K562 (cell line): ENCODE measurements around the gene TPO. TPM values are rescaled to one million over a fixed set of nuclear protein-coding genes. Genes with fewer than 3 reads are reported as not detected.
A peak's percentile ranks its signal among the peaks of the same experiment; 100 is the strongest.

Source experiments
- ATAC-seq: fragments of 200-7000 bp; cut with Tn5 transposase; 3 replicates; pipeline ENCODE4 v1.9.1; 2020; ENCODE audit warnings: moderate library complexity
- BruUV-seq: library from RNA; stranded (reverse); fragments of 400-500 nt; replicated peaks from 2 replicates; lab custom pipeline; 2021; lab: Mats Ljungman, UMichigan
- CTCF ChIA-PET: fragments of 300-600 bp; formaldehyde crosslinking; extraction: SDS; loops from one replicate; lab custom pipeline; 2021; ENCODE audit warnings: low intra/inter-chr PET ratio; lab: Yijun Ruan, JAX
- POLR2A ChIA-PET: fragments of 300-600, 350-650 bp; sonication (Branson Sonifier 250); formaldehyde crosslinking; extraction: SDS; loops from one replicate; lab custom pipeline; 2021; ENCODE audit warnings: antibody characterized with exemption, inconsistent platforms; lab: Yijun Ruan, JAX
- DNase-seq, 4 experiments: peaks; one replicate each; pipeline versions ENCODE4 v3.0.0 to v3.0.0-alpha.2; 2011 to 2018; ENCODE audit warnings: low spot score in 3 of 4, mixed read lengths in 3 of 4; ENCODE audit errors: extremely low read depth in 1 of 4
- FAIRE-seq: peaks from 2 replicates; lab custom pipeline; 2011; peaks lifted over from hg19 to GRCh38; lab: Jason Lieb, UNC
- H2AFZ ChIP-seq: 2 replicates; pipeline ENCODE4 v1.6.0; 2011; ENCODE audit warnings: low read depth, low read length, control low read depth, inconsistent platforms
- H3K27ac ChIP-seq: fragments of 200-600 bp; 3 replicates; pipeline ENCODE4 v1.8.0; 2011; ENCODE audit warnings: low read depth, mild to moderate bottlenecking, control low read depth, inconsistent platforms, low read length, moderate library complexity, mixed read lengths; ENCODE audit errors: extremely low read depth
- H3K27me3 ChIP-seq, 2 experiments: fragments of 300-600 bp in 1 of 2; 2 replicates in 1 of 2; 3 replicates in 1 of 2; pipeline versions ENCODE4 v1.6.0 to v1.8.0; 2011; ENCODE audit warnings: inconsistent platforms in 2 of 2, low read length in 2 of 2, mild to moderate bottlenecking in 1 of 2, mixed read lengths in 1 of 2, moderate library complexity in 1 of 2; ENCODE audit not compliant: control insufficient read depth in 2 of 2, insufficient read depth in 2 of 2
- H3K36me3 ChIP-seq: fragments of 300-600 bp; 3 replicates; pipeline ENCODE4 v1.8.0; 2011; ENCODE audit warnings: mild to moderate bottlenecking, low read length, inconsistent platforms; ENCODE audit not compliant: control insufficient read depth, insufficient read depth
- H3K4me1 ChIP-seq, 2 experiments: fragments of 200-600 bp in 1 of 2; replicated peaks in 1 of 2; 2 replicates in 1 of 2; 3 replicates in 1 of 2; pipeline versions ENCODE4 v1.5.1 to v1.8.0; 2011; ENCODE audit warnings: inconsistent platforms in 2 of 2, low read length in 2 of 2, mild to moderate bottlenecking in 1 of 2, mixed read lengths in 1 of 2, moderate library complexity in 1 of 2; ENCODE audit not compliant: control insufficient read depth in 2 of 2, insufficient read depth in 2 of 2
- H3K4me2 ChIP-seq: 2 replicates; pipeline ENCODE4 v1.6.1; 2011; ENCODE audit warnings: low read length, control low read depth, inconsistent platforms, mixed read lengths; ENCODE audit not compliant: insufficient read depth
- H3K4me3 ChIP-seq: fragments of 200-600 bp; sonication (generic), shearing (Covaris generic); 2 replicates; pipeline ENCODE4 v1.5.1; 2016; ENCODE audit warnings: control low read depth, inconsistent platforms
- H3K79me2 ChIP-seq: fragments of 200-600 bp; 3 replicates; pipeline ENCODE4 v1.8.0; 2011; ENCODE audit warnings: low read length, inconsistent platforms; ENCODE audit not compliant: control insufficient read depth, insufficient read depth
- H3K9ac ChIP-seq, 2 experiments: 2 replicates each; pipeline versions ENCODE4 v1.6.0 to v1.6.1; 2011; ENCODE audit warnings: low read depth in 2 of 2, low read length in 2 of 2, control low read depth in 1 of 2, inconsistent platforms in 1 of 2, mild to moderate bottlenecking in 1 of 2, mixed read lengths in 1 of 2; ENCODE audit not compliant: insufficient read depth in 1 of 2
- H3K9me1 ChIP-seq: one replicate; pipeline ENCODE4 v1.6.0; 2011; ENCODE audit warnings: inconsistent platforms, mild to moderate bottlenecking, low read length, moderate library complexity; ENCODE audit not compliant: control insufficient read depth, insufficient read depth
- H3K9me3 ChIP-seq: replicated peaks from 2 replicates; pipeline ENCODE4 v1.5.1; 2011; ENCODE audit warnings: low read depth, low read length, inconsistent platforms; ENCODE audit not compliant: control insufficient read depth, insufficient read depth
- H4K20me1 ChIP-seq: replicated peaks from 2 replicates; pipeline ENCODE4 v1.6.1; 2011; ENCODE audit warnings: low read length, inconsistent platforms, mixed read lengths; ENCODE audit not compliant: control insufficient read depth, insufficient read depth
- BCOR ChIP-seq: fragments of 450-650 bp; IDR thresholded peaks from 2 replicates; pipeline ENCODE4 v1.6.1; 2016
- CTCF ChIP-seq, 3 experiments: IDR thresholded peaks in 2 of 3; conservative IDR thresholded peaks in 1 of 3; 2 replicates each; pipeline ENCODE4 v1.5.1; 2011 to 2012; ENCODE audit warnings: low read length in 3 of 3, mild to moderate bottlenecking in 3 of 3, control low read depth in 2 of 3, improper control_type of control experiment in 1 of 3, inconsistent platforms in 1 of 3, low read depth in 1 of 3, mixed read lengths in 1 of 3, moderate library complexity in 1 of 3; ENCODE audit not compliant: insufficient read depth in 2 of 3
- ELF2 ChIP-seq: fragments of 250-450 bp; sonication (Bioruptor Pico); IDR thresholded peaks from 2 replicates; pipeline ENCODE4 v1.5.0; 2021; ENCODE audit warnings: mild to moderate bottlenecking
- ZMIZ1 ChIP-seq, 2 experiments: fragments of 150-350 bp in 1 of 2; IDR thresholded peaks; 2 replicates each; pipeline ENCODE4 v1.6.1; 2012 to 2016; ENCODE audit warnings: low read depth in 2 of 2, low read length in 2 of 2, mild to moderate bottlenecking in 1 of 2, moderate library complexity in 1 of 2
- ZNF263 ChIP-seq: sonication (generic); formaldehyde crosslinking; IDR thresholded peaks from 2 replicates; pipeline ENCODE4 v1.8.0; 2022; ENCODE audit warnings: mild to moderate bottlenecking, missing genetic modification reagents, borderline replicate concordance
- WGBS: fragments of 100-300 bp; shearing (Covaris generic); methylation state at CpG from one replicate; pipeline ENCODE4 v1.1.6; 2016; ENCODE audit warnings: low coverage, mixed read lengths; ENCODE audit not compliant: insufficient coverage; ENCODE audit errors: missing lambda C conversion rate; 5-methylcytosine and 5-hydroxymethylcytosine counted together
- in situ Hi-C: fragments of 300-500 bp; cut with MboI; formaldehyde crosslinking; loops from 4 replicates; pipeline ENCODE4 v1.15.0; 2018; ENCODE audit warnings: inconsistent platforms, mixed read lengths
- intact Hi-C: fragments of 100-400 bp; cut with micrococcal nuclease; formaldehyde crosslinking; loops from 2 replicates; pipeline ENCODE4 v1.14.2; 2022
- polyA plus RNA-seq, 8 experiments: library from polyadenylated mRNA; depleted of rRNA in 4 of 8; stranded (reverse) in 5 of 8; unstranded in 3 of 8; fragments of >200 nt; fragmentation: Nextera tagmentation in 2 of 8; fragmentation: Illumina TruSeq in 1 of 8; extraction: Ambion mirVana in 2 of 8; extraction: Trizol in 1 of 8; gene quantifications; 2 replicates each; pipeline versions ENCODE4 v1.2.1 to v1.2.3, GENCODE V29; 2011 to 2014; ENCODE audit warnings: inconsistent platforms in 1 of 8, missing spikeins in 1 of 8
- total RNA-seq, 7 experiments: library from RNA; depleted of rRNA in 6 of 7; stranded (reverse); fragments of >200 nt in 6 of 7; fragmentation: Illumina TruSeq in 2 of 7; extraction: Trizol in 2 of 7; gene quantifications; 2 replicates each; pipeline versions ENCODE4 v1.2.1 to v1.2.3, GENCODE V29; 2011 to 2021; ENCODE audit warnings: low replicate concordance in 1 of 7

Gene TPO
- total and polyA plus RNA-seq, 9 of the 15 experiments (the other 6 are each of a cell fraction or from before 2014, with no cell fraction given), result not detected

GRCh38 chr2:1546901-1547300, 133.6 kb downstream of the TPO start:
- DNase-seq, result peak; percentile 8 to 47 (median 36)
- Histone ChIP-seq H3K9ac (no peak overlapping the region), H2AFZ (no peak overlapping the region), H3K27ac (no peak overlapping the region), H3K9me1 (no peaks in the 10 kb centered on the region), H3K27me3 (peaks cover 0 to 19% of the 10 kb centered on the region in 2 experiments; a peak in 2 of 5 replicates), H3K79me2 (no peaks in the 10 kb centered on the region), H3K4me3 (no peak overlapping the region), H4K20me1 (no peaks in the 10 kb centered on the region; the same call in 1 of the 2 replicates), H3K36me3 (no peaks in the 10 kb centered on the region), H3K9me3 (no peaks in the 10 kb centered on the region), H3K4me2 (no peak overlapping the region), H3K4me1 (peaks cover 0 to 6% of the 10 kb centered on the region in 2 experiments; a peak in 2 of 5 replicates)
- TF ChIP-seq ZMIZ1 (IDR thresholded peaks at IDR 0.05; ENCODE audit: low read depth in 2 of 2, low read length in 2 of 2) (no peak), ZNF263 (CRISPR knock-in tag) (peak; percentile 20; the same call in 1 of the 2 replicates), CTCF (IDR thresholded peaks at IDR 0.05 in 2 of 3, conservative IDR thresholded peaks at IDR 0.05 in 1 of 3; ENCODE audit: insufficient read depth in 2 of 3, low read depth in 1 of 3, low read length in 3 of 3) (peak in 2 of 3 experiments; percentile 26 to 28; a peak in 2 of 6 replicates), BCOR (peak; percentile 20; the same call in 1 of the 2 replicates), ELF2 (CRISPR knock-in tag) (no peak)
- FAIRE-seq, result no peak
- in situ Hi-C loops (loop anchor here (25.0 kb wide), 1 partner anchor 835 kb away; no protein-coding TSS in a partner anchor), intact Hi-C loops (loop anchor here (1.0 to 10.0 kb wide), 3 partner anchors 312 to 693 kb away; partner anchors contain the start of gene SNTG2)
- CTCF ChIA-PET, result interaction anchor here (1.5 kb wide), 1 partner anchor 831 kb away, joined by 4 read pairs; no protein-coding TSS in a partner anchor
- POLR2A ChIA-PET, result no interaction called here
- WGBS, result 3% methylated on average over 9 of the region's 10 CpGs
- BruUV-seq, result no TSS peak
- ATAC-seq, result peak; percentile 72
